ENCODE results near the gene MSMB.

Gene MSMB

GRCh38 chr10:46031648-46032532 lies 14.2 kb downstream of the MSMB start:
- no peak for DNase-seq

GRCh38 chr10:46030091-46030937 lies 15.8 kb downstream of the MSMB start, which contains the start of gene NCOA4:
TSS of gene NCOA4 (minus strand) at chr10:46030623. CDS start at chr10:46016680, 13,943 bp downstream.
- peak; percentile 94 for DNase-seq

- no peak for DNase-seq
Measured at GRCh38 chr10:46029461-46030030, 16.5 kb downstream of the MSMB start.

GRCh38 chr10:46028584-46029460 lies 17.2 kb downstream of the MSMB start:
- no peak for DNase-seq

- no peak for DNase-seq
Measured at GRCh38 chr10:46026106-46026505, 20.0 kb downstream of the MSMB start.

GRCh38 chr10:46025406-46025805 lies 20.7 kb downstream of the MSMB start:
- DNase-seq: no peak

GRCh38 chr10:46024948-46025347 lies 21.1 kb downstream of the MSMB start:
- DNase-seq: no peak

- peak; percentile 16 for DNase-seq
Measured at GRCh38 chr10:46022978-46023702, 22.9 kb downstream of the MSMB start.

GRCh38 chr10:46020344-46020657 lies 25.8 kb downstream of the MSMB start:
- no peak for DNase-seq

- no peak for DNase-seq
Measured at GRCh38 chr10:46019569-46020343, 26.3 kb downstream of the MSMB start.

GRCh38 chr10:46019177-46019528 lies 26.9 kb downstream of the MSMB start:
- DNase-seq: no peak

- no peak for DNase-seq
Measured at GRCh38 chr10:46018453-46019176, 27.5 kb downstream of the MSMB start.

GRCh38 chr10:46017733-46018132 lies 28.3 kb downstream of the MSMB start:
- DNase-seq: no peak

GRCh38 chr10:46016811-46017210 lies 29.3 kb downstream of the MSMB start:
- DNase-seq: no peak

- no peak for DNase-seq
Measured at GRCh38 chr10:46016190-46016589, 29.9 kb downstream of the MSMB start.

GRCh38 chr10:46014683-46015405 lies 31.2 kb downstream of the MSMB start:
- DNase-seq: no peak

- DNase-seq: no peak
Measured at GRCh38 chr10:46014206-46014605, 31.9 kb downstream of the MSMB start.

GRCh38 chr10:46012746-46013145 lies 33.3 kb downstream of the MSMB start:
- DNase-seq: no peak

GRCh38 chr10:46006219-46006618 lies 39.9 kb downstream of the MSMB start:
- DNase-seq: no peak

GRCh38 chr10:46005383-46005782 lies 40.7 kb downstream of the MSMB start:
- no peak for DNase-seq
